Measurements from ENCODE around the gene MGAT5.

DNA sequence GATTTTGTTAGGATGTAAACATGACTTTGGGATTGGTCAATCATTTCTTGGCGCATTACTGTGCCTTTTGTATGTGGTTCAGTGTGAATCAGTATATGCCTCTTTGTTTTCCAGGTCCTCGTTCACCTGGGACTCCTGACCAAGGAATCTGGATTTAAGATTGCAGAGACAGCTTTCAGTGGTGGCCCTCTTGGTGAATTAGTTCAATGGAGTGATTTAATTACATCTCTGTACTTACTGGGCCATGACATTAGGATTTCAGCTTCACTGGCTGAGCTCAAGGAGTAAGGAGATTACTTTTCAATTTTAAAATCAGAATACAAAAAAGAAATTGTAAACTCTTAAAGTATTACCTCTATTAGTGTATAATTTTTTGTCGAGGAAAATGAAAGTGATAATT lies 87.6 kb downstream of the MGAT5 start:
- TF ChIP-seq, protein P1, sequence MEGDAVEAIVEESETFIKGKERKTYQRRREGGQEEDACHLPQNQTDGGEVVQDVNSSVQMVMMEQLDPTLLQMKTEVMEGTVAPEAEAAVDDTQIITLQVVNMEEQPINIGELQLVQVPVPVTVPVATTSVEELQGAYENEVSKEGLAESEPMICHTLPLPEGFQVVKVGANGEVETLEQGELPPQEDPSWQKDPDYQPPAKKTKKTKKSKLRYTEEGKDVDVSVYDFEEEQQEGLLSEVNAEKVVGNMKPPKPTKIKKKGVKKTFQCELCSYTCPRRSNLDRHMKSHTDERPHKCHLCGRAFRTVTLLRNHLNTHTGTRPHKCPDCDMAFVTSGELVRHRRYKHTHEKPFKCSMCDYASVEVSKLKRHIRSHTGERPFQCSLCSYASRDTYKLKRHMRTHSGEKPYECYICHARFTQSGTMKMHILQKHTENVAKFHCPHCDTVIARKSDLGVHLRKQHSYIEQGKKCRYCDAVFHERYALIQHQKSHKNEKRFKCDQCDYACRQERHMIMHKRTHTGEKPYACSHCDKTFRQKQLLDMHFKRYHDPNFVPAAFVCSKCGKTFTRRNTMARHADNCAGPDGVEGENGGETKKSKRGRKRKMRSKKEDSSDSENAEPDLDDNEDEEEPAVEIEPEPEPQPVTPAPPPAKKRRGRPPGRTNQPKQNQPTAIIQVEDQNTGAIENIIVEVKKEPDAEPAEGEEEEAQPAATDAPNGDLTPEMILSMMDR (IDR thresholded peaks at IDR 0.05): no peak
- no peak for TF ChIP-seq EP300 (IDR thresholded peaks at IDR 0.05)
